Measurements from ENCODE around the gene PLXDC2.

DNA sequence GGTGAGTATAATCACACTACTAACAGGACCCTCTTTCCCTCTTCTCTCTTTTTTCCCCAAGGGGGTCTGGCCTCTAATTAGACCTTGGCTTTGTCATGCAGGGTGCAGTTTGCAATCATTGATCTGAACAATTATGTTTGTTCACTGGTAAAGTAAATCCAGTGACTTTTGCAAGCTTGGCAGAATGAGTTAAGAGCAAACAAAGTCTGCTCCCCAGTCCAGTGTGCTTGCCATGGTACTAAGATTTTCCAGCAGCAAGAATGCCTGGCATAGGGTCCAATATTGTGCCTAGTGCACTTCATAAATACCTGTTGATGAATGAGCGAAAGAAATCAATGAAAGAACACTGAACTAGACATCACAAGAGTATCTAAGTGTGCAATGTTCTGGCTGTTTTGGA lies 43.9 kb downstream of the PLXDC2 start:
- TF ChIP-seq, protein P1, sequence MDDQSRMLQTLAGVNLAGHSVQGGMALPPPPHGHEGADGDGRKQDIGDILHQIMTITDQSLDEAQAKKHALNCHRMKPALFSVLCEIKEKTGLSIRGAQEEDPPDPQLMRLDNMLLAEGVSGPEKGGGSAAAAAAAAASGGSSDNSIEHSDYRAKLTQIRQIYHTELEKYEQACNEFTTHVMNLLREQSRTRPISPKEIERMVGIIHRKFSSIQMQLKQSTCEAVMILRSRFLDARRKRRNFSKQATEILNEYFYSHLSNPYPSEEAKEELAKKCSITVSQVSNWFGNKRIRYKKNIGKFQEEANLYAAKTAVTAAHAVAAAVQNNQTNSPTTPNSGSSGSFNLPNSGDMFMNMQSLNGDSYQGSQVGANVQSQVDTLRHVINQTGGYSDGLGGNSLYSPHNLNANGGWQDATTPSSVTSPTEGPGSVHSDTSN (IDR thresholded peaks at IDR 0.05; ENCODE audit: insufficient replicate concordance, low read depth, low read length): no peak
- TF ChIP-seq HDAC6 (IDR thresholded peaks at IDR 0.05; ENCODE audit: unreplicated experiment) (no peak), CTCF (IDR thresholded peaks at IDR 0.05 in 2 of 3, conservative IDR thresholded peaks at IDR 0.05 in 1 of 3; ENCODE audit: control insufficient read depth in 2 of 3, extremely low read depth in 1 of 3, insufficient read depth in 1 of 3, low read depth in 3 of 3, low read length in 3 of 3) (no peak), ESRRA (IDR thresholded peaks at IDR 0.05; ENCODE audit: low read length) (no peak), ZNF622 (IDR thresholded peaks at IDR 0.05) (no peak), YBX1 (IDR thresholded peaks at IDR 0.05) (no peak), KDM1A (IDR thresholded peaks at IDR 0.05; ENCODE audit: borderline replicate concordance) (no peak), REST (IDR thresholded peaks at IDR 0.05; ENCODE audit: low read depth, low read length) (no peak), GABPA (IDR thresholded peaks at IDR 0.05; ENCODE audit: low read depth) (no peak), NR2C2 (IDR thresholded peaks at IDR 0.05; ENCODE audit: borderline replicate concordance, control insufficient read depth, insufficient read length, low read depth) (no peak), RAD21 (IDR thresholded peaks at IDR 0.05; ENCODE audit: insufficient read depth, low read depth, low read length) (no peak)
